ENCODE results near the gene NFKBIE. TPM values are rescaled to one million over a fixed set of nuclear protein-coding genes. Genes with fewer than 3 reads are reported as not detected.
"Not testable (repeated sequence)": the region's sequence is repeated elsewhere in the genome, so short reads cannot be mapped to it uniquely, and the experiment has no call there.

Gene NFKBIE
- polyA plus RNA-seq, 4 donors: 6.2 to 11.9 (median 10.6) TPM

DNA sequence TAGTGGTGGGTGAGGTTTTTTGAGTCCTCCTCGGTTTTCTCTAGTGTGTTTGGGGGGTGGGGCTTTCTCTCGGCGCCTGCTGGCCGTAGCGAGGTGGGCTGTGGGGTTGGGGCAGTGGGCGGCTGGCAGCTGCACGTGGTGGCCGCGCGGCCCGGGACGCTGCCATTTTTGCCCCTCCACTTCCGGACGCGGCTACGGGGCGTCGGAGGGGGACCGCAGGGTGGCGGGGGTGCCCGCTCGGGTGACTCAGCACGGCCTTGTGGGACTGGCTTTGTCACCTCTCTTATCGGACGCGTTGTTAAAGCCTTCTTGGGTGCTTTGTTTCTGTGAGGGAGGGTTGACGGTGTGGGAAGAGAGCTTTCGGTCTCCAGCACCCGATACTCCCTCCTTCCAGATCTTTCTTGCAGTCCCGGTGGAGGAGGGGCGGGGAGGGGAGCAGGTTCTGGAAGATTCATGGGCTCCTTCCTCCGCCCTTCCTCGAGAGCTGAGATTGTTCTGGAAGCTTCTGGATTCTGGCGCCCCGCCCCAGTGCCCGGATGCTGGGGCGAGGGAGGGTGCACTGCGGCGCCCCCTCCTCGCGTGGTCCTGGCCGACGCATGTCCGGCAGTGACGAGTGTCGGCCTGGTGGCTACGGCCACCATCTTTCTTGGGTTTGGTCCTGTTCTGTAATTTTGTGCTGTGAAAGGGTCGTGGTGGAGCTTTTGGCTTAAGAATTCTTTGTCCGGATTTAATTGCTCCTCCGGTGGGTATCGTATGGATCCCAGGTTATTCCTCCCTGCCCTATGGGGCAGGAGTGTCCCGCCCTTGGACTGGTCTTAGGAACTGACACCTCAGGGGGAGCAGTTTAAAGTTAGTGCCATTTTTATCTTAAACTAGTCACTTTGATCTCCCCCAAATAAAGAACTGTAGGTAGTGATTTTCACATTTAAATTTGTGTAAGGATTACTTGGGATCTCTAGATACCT, 17.7 kb downstream of the NFKBIE start:
- DNase-seq (ENCODE audit: low read depth in 4 of 4, low spot score in 3 of 4): no peak

DNA sequence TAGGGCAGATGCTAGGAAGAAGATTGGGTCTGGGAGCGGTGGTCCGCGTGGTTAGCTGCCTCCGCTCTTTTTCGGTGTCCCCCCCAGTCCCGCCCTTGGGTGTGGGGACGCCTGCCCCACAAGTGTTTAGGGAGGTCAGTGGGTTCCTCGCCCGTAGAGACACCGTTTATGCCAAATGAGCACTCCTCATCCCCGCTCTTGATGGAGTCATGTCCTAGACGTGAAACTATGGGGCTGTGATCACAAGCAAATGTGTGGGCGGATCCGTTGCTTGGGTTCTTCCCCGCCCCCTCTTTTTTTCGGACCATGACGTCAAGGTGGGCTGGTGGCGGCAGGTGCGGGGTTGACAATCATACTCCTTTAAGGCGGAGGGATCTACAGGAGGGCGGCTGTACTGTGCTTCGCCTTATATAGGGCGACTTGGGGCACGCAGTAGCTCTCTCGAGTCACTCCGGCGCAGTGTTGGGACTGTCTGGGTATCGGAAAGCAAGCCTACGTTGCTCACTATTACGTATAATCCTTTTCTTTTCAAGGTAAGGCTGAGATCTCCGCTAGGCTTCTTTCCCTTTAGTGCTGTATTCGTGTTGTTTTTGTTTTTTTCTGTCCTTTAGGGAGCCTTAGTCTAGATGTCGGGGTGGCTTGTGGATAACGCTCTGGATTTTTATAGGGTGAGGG, 18.6 kb downstream of the NFKBIE start, which contains the start of gene HSP90AB1:
Gene HSP90AB1, plus strand, starts transcription at position 439 of the 675 bp plus-strand sequence. CDS start 1,529 bp downstream, outside the sequence.
- peak; percentile 89 to 96 (median 90) for DNase-seq (ENCODE audit: low read depth in 4 of 4, low spot score in 3 of 4)

DNA sequence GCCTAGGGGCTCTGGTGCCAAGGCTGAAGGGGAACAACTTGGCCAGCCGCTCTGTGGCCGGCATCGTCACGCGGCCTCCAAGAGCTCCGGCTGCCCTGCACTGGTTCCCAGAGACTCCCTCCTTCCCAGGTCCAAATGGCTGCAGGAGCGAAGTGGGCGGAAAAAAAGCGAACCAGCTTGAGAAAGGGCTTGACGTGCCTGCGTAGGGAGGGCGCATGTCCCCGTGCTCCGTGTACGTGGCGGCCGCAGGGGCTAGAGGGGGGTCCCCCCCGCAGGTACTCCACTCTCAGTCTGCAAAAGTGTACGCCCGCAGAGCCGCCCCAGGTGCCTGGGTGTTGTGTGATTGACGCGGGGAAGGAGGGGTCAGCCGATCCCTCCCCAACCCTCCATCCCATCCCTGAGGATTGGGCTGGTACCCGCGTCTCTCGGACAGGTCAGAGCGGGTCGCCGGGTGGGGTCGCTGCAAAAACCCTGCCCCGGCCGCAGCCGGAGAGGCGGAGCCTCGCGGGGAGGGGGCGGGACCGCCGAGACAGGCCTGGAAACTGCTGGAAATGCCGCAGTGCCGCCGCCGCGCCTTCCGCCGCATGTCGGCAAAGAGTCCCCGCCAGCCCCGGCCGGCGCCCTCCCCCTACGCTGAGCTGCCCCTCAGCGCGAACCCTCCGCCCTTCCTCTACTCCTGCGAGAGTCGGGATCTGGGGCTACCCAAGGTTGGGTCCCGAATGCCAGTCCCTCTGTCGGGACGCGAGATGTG, 19.3 kb downstream of the NFKBIE start:
- DNase-seq (ENCODE audit: low read depth in 4 of 4, low spot score in 3 of 4): no peak

DNA sequence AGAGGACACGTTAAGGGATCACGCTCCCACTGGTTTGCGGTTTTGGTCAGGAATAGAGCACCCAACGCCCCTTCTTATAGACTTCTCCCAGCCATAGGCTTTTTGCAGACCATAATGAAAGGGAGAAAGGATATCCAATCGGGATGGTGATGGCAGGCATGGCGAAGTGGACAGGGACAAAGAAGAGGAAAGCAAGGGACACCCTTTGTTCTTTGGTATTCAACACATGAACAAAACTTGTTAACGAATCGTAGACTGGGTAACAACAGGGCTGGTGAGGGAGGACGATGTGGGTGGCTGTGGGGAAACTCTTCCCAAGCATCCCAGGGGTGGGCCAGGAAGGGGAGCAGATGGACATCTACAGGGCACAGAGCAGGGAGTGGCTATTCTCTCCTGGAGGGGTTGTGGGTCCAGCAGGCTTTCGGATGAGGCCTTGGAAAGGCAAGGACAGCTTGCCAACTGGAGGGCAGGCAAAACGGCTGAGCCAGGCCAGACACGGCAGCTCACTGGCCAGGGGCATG, 19.9 kb downstream of the NFKBIE start:
- DNase-seq (ENCODE audit: low read depth in 4 of 4, low spot score in 3 of 4): no peak

DNA sequence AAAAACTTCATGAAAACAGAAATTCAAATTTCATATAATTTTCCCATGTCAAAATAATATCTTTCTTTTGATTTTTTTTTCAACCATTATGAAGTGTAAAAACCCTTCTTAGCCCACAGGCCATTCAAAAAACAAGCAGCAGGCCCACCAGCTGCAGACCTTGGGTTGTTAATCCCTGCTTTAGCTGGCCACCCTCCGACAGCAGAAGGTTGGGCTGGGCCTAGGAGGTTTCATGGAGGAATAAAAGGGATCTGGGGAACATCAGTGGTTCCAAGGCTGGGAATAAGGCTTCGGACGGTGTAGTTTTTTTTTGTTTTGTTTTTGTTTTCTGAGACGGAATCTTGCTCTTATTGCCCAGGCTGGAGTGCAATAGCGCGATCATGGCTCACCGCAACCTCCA, 22.0 kb downstream of the NFKBIE start:
- DNase-seq (ENCODE audit: low read depth in 4 of 4, low spot score in 3 of 4): no peak

DNA sequence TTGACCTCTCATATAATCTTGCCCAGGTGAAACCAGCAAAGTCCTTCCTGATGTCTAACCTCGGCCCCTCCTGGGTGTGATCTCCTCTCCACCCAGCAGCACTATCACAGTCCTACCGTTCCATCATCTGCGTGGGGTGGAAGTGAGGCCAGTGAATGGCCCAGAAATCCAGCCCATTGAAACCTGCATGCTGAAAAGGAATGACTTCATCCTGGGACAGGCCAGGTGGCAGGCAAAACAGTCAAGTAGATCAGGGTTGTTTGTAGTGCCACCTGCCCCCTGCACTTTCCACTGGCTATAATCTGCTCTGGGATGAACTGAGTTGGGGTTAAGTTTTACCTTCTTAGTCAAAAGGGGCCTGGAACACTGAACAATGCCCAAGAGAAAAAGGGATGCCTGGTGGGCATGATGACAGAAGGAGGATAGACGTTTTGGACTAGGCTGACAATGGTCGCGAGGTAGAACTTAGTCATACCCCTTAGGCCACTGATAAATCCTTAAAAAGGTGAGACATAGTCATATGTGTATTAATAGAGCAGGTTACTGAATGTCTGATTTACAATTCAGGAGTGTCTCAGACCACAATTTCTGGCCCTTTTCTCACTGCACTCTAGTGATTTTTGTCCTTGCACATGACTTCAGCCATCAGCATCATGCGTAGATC, 26.5 kb downstream of the NFKBIE start:
- no peak for DNase-seq (ENCODE audit: low read depth in 4 of 4, low spot score in 3 of 4)

DNA sequence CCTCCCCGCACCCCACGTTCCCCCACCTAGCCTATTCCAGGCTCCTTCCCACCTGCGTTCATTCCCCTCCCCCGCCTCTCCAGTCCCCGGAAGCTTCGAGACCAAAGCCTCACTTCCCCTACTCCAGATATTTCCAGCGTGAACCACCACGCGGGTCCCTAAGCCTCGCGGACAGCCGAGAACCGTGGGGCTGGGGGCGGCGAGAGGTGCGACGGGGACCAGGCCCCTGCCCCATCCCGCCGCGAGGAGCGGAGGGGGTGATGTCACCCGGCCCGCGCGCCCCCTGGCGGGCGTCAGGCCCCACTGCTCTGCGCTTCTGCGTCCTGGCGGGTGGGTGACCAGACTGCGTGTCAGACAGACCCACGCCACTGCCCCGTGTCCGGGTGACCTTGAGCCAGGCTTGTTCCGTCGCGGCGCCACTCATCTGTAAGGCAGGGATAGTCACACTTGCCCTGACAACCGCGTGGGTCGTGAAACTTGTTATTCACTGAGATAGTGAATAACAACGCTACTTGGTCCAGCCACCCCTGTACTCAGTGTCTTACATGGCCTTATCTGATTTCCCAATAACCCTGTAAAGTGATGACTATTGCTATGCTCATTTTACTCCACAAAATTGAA, 27.4 kb downstream of the NFKBIE start:
- no peak for DNase-seq (ENCODE audit: low read depth in 4 of 4, low spot score in 3 of 4)

DNA sequence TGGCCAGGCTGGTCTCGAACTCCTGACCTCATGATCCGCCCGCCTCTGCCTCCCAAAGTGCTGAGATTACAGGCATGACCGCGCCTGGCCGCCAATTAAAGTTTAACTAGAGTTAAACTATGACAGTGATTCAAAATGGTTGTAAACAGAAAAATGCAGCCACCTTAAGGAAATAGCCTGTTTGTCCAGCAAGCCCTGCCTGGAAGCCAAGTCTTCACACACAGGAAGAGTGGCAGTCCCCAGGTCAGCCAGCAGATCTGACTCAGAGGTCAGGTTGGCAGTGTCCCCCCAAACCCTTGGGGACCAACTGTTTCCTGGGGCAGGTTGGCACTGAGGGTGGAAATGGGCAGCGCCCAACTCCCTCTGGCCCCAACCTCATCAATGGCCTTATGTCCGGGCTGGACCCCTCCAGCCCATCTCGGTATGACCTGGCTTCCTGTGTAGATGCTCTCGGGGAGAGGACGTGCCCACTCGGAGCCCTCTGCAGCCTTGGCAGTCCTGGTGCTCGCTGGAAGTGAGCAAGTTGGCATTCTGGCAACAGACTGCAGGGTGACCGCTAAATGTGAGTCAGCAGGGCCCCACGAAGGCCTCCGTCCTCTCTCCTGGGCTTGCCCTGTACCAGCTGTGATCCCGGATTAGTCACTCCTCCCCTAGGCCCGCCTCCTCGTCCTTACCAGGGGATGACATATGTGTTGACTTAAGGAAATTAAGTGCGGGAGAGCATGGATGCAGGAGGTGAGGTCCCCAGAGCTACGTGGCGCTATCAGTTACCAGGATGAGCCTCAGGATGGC, 28.1 kb downstream of the NFKBIE start:
- DNase-seq (ENCODE audit: low read depth in 4 of 4, low spot score in 3 of 4): no peak

DNA sequence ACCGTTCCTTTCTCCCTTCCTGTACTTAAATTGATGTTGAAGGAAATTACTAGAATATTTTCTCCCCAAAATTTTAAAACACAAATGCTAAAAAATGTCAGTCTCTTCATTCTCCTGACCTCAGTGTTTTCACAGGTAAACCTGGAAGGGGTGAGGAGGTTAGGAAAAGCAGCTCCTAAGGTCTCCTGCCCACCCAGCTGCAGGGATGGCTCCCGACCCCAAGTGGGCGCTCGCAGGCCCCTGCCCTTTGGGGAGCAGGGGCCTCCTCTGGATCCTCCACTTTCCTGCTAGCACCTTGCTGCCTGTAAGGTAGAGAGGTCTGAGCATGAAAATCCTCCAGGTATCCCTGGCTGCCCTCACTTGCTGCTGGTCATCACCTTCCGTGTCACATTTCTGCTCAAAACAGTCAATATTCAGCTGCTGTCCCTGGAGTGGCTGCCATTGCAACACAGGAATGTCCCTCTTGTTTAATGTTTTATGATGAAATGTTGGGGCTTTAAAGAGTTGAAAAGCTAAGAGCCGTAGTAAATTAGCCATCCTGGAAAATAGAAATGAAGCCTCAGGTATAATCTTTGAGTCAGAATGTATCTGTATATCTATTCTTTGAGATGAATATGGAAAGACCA, 29.3 kb downstream of the NFKBIE start:
- no peak for DNase-seq (ENCODE audit: low read depth in 4 of 4, low spot score in 3 of 4)

DNA sequence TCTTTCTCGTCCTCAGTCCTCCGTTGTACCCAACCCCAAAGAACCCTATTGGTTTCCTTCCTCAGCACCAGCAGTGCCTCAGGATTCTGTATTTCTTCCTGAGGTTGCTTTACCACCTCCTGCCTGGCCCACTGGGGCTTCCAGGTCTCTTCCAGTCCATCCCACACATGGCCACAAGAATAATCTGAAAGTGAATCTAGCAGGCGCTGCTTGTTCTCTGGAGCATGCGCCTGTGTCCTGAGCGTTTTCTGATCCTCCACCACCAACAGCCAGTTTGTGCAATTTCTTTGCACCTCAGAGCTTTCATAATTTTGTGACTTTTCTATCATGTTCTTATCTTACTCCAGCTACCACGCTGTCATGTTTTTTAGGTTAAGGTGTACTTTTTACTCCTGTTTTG, 30.1 kb downstream of the NFKBIE start:
- no peak for DNase-seq (ENCODE audit: low read depth in 4 of 4, low spot score in 3 of 4)

DNA sequence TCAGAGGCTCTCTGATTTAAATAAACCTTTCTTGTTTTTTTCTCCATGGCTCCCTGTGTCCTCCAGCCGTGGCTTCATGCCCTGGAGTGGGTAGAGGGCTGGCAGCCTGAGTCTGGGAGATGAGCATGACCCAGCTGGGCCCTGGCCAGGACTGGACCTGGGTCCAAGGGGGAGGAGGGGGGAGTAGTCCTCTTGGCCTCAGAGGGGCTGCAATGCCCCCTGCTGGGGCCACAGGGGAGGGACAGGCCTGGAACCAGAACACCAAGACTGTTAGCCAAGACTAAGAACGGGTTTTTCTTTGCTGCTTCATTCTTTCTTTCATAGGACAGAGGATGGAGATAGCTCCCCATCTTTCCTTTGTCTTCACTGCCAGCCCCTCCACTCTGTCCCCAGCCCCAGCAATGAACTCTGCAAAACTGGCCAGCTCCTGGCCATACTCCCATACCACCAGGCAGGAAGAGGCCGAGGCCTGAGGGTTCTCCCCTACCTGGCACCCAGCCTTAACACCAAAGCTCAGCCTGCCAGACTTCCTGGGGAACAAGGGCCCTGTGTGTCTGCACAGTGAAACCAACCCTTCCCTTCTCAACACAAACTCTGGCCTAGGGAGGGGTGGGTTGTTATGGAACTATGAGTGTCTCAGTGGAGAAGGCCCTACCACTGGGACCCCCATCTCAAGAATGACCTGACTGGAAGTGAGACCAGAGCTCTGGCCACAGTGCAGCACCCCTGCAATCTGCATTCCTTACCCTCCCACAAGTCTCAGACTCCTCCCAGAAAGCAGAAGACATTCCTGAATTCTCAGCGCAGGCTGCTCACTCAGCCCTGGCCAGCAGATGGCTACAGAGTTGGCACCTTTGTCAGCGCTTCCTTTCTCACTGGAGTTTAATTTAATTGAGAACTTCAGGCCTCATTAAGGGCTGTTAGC, 31.0 kb downstream of the NFKBIE start:
- DNase-seq (ENCODE audit: low read depth in 4 of 4, low spot score in 3 of 4): no peak

DNA sequence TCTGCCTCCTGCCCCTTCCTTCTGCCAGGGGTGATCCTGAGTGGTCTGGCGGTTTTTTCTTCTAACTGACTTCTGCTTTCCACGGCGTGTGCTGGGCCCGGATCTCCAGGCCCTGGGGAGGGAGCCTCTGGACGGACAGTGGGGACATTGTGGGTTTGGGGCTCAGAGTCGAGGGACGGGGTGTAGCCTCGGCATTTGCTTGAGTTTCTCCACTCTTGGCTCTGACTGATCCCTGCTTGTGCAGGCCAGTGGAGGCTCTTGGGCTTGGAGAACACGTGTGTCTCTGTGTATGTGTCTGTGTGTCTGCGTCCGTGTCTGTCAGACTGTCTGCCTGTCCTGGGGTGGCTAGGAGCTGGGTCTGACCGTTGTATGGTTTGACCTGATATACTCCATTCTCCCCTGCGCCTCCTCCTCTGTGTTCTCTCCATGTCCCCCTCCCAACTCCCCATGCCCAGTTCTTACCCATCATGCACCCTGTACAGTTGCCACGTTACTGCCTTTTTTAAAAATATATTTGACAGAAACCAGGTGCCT, 31.7 kb downstream of the NFKBIE start:
- DNase-seq (ENCODE audit: low read depth in 4 of 4, low spot score in 3 of 4): no peak

DNA sequence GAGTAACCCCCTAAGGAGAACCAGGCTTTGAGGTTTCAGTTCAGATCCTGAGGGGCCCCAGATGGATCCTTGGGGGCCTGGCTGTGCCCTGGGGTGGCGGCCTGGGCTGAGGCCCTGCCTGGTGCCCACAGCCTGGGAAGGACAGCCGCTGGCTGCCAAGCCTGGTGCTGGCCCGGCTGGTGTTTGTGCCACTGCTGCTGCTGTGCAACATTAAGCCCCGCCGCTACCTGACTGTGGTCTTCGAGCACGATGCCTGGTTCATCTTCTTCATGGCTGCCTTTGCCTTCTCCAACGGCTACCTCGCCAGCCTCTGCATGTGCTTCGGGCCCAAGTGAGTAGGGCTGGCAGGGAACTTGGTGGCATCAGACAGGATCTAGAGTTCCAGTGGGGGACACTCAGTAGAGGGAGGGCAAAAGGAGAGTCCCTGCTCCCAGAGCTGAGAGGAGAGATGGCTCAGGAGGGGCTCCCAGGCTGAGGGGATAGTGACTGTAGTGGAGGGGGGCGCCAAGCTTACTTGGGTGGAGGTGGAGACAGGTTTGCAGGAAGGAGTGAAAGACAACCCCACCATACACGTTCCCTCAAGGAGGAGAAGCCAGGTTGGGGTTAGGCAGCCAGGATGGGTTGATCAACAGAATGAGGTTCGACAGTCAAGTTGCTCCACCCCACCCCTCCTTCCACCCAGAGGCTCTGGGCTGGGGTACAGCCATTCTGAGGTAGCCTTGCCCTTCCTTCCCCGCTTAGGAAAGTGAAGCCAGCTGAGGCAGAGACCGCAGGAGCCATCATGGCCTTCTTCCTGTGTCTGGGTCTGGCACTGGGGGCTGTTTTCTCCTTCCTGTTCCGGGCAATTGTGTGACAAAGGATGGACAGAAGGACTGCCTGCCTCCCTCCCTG, 32.4 kb downstream of the NFKBIE start:
- no peak for DNase-seq (ENCODE audit: low read depth in 4 of 4, low spot score in 3 of 4)

DNA sequence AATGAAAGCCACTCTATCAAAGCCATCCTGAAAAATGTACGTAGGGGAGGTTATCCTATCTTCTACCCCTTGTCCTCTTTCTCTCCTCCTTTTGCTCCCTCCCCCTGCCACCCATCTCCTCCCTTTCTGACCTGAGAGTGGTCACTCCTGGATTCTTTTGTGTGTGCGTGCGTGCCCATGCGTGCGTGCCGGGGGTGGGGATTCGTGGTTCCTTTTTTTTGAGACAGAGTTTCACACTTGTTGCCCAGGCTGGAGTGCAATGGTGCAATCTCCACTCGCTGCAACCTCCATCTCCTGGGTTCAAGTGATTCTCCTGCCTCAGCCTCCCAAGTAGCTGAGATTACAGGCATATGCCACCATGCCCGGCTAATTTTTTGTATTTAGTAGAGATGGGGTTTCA, 33.9 kb downstream of the NFKBIE start:
- DNase-seq (ENCODE audit: low read depth in 4 of 4, low spot score in 3 of 4): not testable (repeated sequence)

DNA sequence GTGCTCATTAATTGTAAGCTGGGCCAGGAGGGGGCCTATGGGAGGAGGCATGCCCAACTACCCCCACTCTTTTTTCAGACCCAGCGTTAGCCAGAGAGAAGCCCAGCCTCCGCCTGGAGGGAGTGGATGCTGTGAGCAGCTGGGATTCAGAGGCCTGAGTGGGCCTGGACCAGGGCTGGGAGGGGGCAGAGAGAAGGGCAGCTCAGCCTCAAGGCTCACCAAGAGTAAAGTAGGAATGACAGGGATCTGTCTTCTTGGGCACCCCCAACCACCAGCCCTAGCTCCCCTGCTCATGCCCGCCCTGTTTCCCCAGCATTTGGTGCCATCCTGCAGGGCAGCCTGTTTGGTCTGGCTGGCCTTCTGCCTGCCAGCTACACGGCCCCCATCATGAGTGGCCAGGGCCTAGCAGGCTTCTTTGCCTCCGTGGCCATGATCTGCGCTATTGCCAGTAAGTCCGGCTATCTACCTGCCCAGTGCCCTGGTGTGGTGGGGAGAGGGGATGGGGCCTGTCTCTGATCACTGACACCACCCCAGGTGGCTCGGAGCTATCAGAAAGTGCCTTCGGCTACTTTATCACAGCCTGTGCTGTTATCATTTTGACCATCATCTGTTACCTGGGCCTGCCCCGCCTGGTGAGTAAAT, 35.2 kb downstream of the NFKBIE start:
- DNase-seq (ENCODE audit: low read depth in 4 of 4, low spot score in 3 of 4): no peak
